ENCODE results near the gene POLR2C. TPM values are rescaled to one million over a fixed set of nuclear protein-coding genes. Genes with fewer than 3 reads are reported as not detected.
"Not testable (repeated sequence)": the region's sequence is repeated elsewhere in the genome, so short reads cannot be mapped to it uniquely, and the experiment has no call there.

Gene POLR2C
- 10 to 100 TPM; 81.8 to 85.5 TPM for total RNA-seq

DNA sequence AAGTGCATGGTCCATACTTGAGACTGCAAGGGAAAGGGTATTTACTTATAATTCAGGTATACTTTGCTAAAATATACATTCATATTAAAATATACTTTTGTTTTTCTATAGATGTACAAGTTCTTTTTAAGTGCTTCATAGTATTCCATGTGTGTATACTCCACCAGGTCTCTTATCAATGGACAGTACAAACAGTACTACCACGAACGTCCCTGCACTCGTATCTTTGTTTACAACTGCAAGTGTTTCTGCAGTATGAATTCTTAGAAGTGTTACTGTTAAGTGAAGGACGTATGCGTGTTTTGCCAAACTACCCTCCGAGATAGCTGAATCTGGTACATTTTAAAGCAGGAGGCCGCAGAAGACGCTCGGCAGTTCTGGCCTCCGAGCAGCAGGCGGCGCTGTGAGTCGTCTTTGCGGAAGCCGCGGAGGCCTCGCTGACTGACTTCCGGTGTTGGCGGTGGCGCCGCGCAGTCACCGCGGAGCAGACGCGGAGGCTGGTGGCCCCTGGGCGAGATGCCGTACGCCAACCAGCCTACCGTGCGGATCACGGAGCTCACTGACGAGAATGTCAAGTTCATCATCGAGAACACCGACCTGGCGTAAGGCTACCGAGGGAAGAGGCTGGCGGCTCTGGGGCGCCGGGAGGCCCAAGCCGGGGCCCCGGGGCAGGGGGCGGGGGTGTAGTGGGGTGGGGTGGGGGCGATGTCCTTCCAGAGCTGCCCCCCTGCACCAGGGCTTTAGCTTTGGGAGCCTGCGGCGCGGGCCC is at the start of gene POLR2C:
Gene POLR2C (plus strand): TSS at position 471 of the 769 bp plus-strand sequence. CDS start 46 bp downstream, at position 517.
- ChIA-PET CTCF (interaction anchor here (0.6 to 4.8 kb wide), 14 partner anchors 9 to 230 kb away, joined by 3 to 28 read pairs (median 4); partner anchors contain the start of genes CIAPIN1 and COQ9), POLR2A (interaction anchor here (0.7 to 3.0 kb wide), 4 partner anchors 11 to 531 kb away, joined by 3 to 13 read pairs (median 4); partner anchors contain the start of genes CIAPIN1 and COQ9)

DNA sequence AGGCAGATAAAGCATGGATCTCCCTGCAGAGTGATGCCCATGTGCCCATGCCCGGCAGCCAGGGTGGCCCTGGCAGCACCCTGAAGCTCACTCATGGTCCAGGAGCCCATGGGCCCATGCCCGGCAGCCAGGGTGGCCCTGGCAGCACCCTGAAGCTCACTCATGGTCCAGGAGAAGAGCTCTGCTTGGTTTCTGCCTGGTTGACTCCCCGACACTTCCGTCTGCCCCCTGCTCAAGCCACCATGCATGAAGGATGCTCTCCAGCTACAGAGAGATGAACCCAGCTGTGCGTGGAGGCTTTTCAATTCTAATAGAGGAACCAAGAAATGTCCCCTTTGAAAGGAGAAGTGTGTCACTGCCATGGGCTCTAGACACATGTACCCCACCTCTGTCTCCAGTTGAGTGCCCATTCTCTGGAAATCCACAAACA is 49.2 kb upstream of the POLR2C start:
- POLR2A ChIA-PET = interaction anchor here (0.6 to 1.4 kb wide), 2 partner anchors 105 to 133 kb away, joined by 6 read pairs; no protein-coding TSS in a partner anchor
- CTCF ChIA-PET = interaction anchor here (1.1 to 3.8 kb wide), 2 partner anchors 112 to 121 kb away, joined by 3 to 19 read pairs; no protein-coding TSS in a partner anchor

DNA sequence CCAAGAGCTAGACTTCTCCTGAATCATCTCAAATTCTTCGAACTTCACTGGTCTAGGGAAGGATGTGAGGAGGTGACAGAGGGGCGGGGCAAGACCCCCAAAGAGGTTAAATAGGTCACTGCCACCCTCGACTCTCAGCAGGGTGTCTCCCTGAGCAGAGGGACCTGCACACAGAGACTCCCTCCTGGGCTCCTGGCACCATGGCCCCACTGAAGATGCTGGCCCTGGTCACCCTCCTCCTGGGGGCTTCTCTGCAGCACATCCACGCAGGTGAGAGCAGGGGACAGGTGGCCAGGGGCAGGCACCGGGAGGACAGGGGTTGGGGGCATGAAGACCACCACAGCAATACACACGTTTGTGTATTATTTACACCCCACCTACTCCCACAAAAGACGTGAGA is 48.7 kb upstream of the POLR2C start:
- ChIA-PET POLR2A (interaction anchor here (0.6 to 1.4 kb wide), 2 partner anchors 105 to 133 kb away, joined by 6 read pairs; no protein-coding TSS in a partner anchor), CTCF (interaction anchor here (1.1 to 3.8 kb wide), 2 partner anchors 112 to 121 kb away, joined by 3 to 19 read pairs; no protein-coding TSS in a partner anchor)

DNA sequence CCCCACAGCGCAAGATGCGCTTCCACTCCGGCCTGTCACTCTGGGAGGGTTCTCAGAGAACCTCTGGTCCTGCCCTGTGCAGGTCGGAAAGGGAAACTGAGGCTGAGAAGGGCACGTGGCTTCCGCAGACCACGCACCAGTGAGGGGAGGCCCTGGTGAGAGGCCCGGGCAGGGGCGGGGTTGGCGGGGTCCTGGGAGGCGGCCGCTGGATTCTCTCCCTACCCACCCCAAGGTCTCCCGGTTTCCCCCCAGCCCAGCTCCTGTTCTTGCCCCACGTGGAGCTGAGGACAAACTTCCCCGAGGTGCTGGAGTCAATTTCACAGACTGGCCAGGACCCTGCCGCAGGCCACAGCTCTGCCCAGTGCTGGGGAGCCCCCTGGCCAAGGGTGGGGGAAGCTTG is 46.4 kb upstream of the POLR2C start:
- ChIA-PET CTCF (interaction anchor here (0.8 to 6.1 kb wide), 14 partner anchors 8 to 171 kb away, joined by 3 to 119 read pairs (median 6); partner anchors contain the start of genes ARL2BP, DOK4 and POLR2C), POLR2A (interaction anchor here (0.7 kb wide), 1 partner anchor 114 kb away, joined by 5 read pairs; no protein-coding TSS in a partner anchor)

DNA sequence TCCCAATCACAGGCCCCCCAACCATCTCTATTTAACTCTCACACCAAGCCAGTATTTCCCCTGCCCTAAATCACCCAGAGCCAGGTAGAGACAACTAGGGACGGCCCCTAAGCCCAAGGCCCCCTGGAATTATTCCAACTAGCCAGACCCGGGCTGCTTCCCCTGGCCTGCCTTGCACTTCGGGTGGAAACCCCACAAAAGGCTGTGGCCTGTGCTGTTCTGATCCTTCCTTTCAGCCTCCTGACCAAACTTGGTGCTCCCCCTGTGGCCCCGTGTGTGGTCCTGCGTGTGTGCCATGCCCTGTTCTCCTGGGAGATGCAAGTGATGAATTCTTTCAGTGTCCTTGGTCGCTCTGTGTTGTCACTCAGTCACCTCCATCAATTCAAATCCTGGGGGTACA is 43.0 kb upstream of the POLR2C start:
- CTCF ChIA-PET = interaction anchor here (0.7 to 6.1 kb wide), 9 partner anchors 42 to 157 kb away, joined by 3 to 119 read pairs (median 4); no protein-coding TSS in a partner anchor
- POLR2A ChIA-PET = no interaction called here

DNA sequence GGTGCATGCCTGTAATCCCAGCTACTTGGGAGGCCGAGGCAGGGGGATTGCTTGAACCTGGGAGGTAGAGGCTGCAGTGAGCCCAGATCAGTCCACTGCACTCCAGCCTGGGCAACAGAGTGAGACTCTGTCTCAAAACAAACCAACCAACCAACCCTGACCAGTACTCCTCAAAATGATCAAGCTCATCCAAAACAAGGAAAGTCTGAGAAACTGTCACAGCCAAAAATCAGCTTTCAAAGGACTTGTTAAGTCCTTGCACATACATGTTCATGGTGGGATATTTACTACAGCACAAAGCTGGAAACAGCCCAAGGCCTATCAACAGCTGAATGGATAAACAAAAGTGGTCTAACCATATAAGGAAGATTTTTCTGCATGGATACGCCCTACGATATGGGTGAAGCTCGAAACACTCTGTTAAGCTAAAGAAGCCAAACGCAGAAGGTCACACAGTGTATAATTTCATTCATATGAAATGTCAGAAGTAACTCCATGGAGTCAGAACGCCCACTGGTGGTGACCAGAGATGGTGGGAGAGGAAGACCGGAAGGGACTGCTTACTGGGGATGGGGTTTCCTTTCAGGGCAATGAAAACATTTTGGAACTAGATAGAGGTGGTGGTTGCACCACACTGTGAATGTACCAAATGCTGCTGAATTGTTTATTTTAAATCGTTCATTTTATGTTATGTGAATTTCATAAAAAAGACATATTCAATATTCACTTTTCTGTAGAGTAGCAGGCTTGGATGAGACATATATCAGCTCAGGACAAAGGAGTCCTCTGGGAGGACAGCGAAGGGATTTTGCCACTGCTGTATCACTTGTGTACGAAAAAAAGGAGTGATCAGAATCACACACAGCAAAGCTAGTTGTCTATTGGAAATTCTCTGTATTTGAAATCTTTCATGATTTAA is 40.2 kb upstream of the POLR2C start:
- ChIA-PET POLR2A (interaction anchor here (0.6 kb wide), 1 partner anchor 30 kb away, joined by 4 read pairs; no protein-coding TSS in a partner anchor), CTCF (interaction anchor here (0.7 to 6.1 kb wide), 3 partner anchors 104 to 122 kb away, joined by 3 to 119 read pairs (median 3); no protein-coding TSS in a partner anchor)

DNA sequence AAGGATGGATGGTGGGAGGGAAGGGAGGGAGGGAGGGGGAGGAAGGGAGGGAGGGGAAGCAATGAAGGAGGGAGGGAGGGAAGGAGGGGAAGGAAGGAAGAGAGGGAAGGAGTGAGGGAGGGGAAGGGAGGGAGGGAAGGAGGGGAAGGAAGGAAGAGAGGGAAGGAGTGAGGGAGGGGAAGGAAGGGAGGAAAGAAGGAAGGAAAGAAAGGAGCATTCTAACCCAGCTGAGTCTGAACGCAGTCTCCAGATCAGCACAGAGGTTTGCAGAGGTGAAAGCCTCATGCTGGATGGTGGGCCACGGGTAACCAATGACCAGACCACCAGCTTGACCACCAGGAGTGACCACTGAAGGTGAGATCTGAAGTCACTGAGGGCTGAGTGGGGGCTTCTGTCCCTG is 39.3 kb upstream of the POLR2C start:
- CTCF ChIA-PET = no interaction called here
- POLR2A ChIA-PET = no interaction called here

DNA sequence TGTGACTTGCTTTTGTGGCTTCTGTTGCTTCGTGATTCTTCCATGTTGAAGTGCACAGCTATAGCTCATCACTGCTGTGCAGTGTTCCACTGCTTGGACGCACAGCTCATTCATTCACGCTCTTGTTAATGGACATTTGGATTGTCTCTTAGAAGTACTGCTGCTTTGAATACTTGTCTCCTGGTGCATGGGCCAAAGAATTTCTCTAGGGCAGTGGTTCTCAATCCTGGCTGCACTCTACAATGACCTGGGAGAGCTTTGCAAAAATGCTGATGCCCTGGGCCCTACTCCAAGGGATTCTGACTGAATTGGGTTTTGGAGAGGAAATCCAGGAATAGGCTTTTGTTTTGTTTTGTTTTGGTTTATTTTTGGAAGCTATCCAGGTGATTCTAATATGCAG is 37.9 kb upstream of the POLR2C start:
- ChIA-PET POLR2A (no interaction called here), CTCF (interaction anchor here (1.2 to 1.3 kb wide), 2 partner anchors 8 to 25 kb away, joined by 3 read pairs; no protein-coding TSS in a partner anchor)

DNA sequence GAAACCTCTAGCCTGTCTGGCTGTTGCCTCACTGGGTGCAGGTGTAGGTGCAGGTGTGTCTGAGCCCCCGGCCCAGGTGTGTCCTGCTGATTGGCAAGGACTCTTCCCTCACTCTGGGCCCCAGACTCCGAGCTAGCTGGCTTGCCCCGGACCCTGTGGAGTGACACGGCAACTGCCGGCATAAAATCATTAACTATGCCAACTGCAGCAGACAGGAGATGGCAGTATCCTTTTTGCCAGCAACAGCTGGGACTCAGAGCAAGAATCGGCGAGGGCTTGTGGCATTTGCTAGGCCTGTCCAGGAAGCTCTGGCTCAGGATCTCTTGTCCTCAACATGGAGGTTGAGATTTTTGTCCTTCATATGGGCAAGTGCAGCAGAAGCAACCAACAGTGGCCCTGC is 36.1 kb upstream of the POLR2C start:
- CTCF ChIA-PET = interaction anchor here (1.7 kb wide), 1 partner anchor 10 kb away, joined by 6 read pairs; no protein-coding TSS in a partner anchor

DNA sequence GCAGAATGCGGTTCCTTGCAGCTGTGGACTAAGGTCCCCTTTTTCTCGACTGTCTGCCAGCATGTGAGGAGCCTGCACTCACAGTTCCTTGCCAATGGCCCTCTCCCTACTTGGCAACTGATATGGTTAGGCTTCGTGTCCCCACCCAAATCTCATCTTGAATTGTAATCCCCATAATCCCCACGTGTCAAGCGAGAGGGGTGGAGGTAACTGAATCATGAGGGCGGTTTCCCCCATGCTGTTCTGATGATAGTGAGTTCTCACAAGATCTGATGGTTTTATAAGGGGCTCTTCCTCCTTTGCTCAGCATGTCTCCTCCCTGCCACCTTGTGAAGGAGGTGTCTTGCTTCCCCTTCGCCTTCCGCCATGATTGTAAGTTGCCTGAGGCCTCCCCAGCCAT is 35.2 kb upstream of the POLR2C start:
- POLR2A ChIA-PET = no interaction called here

More for the DNA sequence above, 36.1 kb upstream of the POLR2C start:
- POLR2A ChIA-PET = interaction anchor here (0.7 kb wide), 1 partner anchor 9 kb away, joined by 3 read pairs; no protein-coding TSS in a partner anchor

DNA sequence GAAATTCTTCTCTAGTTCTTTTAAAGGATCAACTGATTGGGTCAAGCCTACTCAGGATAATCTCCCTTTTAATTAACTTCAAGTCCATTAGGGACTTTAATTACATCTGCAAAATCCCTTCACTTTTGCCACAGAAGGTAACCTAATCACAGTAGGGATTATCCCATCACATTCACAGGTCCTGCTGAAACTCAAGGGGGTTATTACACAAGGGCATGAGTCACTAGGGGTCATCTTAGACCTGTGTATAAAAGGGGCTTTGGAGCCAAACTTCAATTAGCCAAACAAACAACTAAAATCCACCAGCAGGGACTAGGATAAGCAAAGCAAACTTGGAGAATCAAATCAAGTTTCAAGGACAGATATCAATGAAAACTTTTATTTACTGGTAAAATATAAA is 34.7 kb upstream of the POLR2C start:
- ChIA-PET POLR2A (no interaction called here), CTCF (no interaction called here)

More for the DNA sequence above, 35.2 kb upstream of the POLR2C start:
- CTCF ChIA-PET = no interaction called here

DNA sequence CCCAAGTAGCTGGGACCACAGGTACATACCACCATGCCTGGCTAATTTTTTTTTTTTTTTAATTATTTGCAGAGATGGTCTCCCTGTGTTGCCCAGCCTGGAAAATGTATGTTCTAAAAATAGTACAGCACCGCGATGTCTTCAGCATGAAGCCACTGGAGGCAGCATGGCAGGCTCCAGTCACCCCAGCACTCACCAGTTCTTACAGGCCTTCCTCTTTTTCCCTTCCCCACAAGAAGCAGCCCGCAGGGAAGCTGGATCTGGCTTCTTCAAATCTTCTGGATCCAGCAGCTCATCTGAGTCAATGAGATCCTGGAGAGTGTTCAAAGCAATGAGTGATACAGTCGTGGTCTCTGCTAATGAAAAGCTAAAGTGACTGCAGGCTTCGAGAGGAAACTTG is 31.5 kb upstream of the POLR2C start:
- POLR2A ChIA-PET = no interaction called here

DNA sequence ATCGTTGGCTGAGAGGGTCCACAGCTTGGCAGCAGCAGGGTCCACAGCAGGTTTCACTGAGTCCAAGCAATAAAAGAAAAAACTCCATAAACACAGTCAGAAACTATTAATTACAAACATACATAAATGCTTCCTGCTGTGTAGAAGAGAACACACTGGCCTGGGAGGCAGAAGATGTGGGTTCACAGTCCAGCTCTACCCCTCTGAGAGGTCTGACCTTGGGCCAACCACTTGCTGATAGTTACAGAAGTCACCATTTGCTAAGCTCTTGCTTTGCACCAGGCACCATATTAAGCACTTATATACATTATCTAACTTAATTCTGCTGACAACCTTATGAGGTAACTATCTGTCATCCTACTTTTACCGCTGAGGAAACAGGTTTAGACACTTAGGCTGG is 30.0 kb upstream of the POLR2C start:
- POLR2A ChIA-PET = no interaction called here

More for the DNA sequence above, 31.5 kb upstream of the POLR2C start:
- CTCF ChIA-PET = interaction anchor here (1.1 kb wide), 1 partner anchor 14 kb away, joined by 4 read pairs; no protein-coding TSS in a partner anchor

DNA sequence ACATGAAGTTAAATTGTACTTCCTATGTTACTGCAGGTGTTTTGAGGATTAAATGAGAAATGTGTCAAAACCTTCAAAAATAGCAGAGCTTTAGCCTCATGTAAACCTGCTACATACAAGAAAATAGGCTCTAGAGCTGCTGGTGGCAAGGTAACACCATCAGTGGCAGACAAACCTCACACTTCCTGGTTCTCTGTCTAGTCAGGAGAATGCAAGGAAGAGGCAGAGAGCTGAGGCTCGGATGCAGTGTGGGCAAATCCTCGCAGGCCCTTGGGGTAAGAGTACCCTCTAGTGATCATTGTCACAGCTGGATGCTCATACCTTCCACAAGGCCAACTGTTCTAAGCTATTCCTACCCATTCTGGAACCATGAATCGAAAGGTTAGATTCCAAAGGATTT is 29.5 kb upstream of the POLR2C start:
- CTCF ChIA-PET = interaction anchor here (1.1 kb wide), 1 partner anchor 30 kb away, joined by 3 read pairs; the partner anchor contains the start of gene POLR2C
- POLR2A ChIA-PET = no interaction called here

More for the DNA sequence above, 30.0 kb upstream of the POLR2C start:
- CTCF ChIA-PET = interaction anchor here (1.1 kb wide), 1 partner anchor 111 kb away, joined by 3 read pairs; no protein-coding TSS in a partner anchor

DNA sequence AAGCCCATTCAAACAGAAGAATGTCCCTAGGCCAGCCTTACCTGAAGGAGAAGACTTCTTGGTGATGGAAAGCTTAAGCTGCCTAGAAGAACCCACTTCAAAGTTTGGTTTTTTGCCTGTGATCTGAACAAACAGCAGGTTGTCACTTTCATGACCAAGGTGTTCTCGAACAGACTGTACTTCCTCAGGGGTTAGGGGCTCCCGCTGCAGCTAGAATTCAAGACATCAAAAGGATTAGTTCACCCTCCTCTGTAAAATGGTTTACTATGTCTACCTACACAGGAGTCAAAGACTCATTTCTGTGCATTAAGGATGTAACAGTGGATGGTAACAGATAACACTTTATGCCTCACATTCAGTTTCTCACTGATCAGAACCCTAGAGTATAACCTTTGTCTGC is 28.5 kb upstream of the POLR2C start:
- ChIA-PET CTCF (interaction anchor here (1.1 kb wide), 1 partner anchor 29 kb away, joined by 3 read pairs; the partner anchor contains the start of gene POLR2C), POLR2A (no interaction called here)

DNA sequence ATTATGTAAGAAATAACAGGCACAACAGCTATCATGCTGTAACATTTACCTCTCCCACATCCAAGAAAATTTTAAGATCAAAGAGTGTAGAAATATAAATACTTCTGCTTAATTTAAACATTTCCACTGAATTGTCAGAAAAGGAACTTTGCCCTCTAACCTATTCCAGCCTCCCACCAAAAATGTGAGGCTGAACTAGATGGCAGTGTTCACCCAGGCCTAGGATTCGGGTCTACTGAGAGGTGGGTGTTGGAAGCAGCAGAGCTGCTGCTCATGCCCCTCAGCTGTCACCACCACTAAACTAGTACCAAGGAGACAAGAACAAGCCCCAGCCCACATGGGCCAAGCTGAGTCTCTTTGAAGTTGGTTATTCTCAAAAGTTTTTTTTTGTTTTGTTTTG is 26.6 kb upstream of the POLR2C start:
- POLR2A ChIA-PET = interaction anchor here (0.7 kb wide), 1 partner anchor 9 kb away, joined by 3 read pairs; no protein-coding TSS in a partner anchor
- CTCF ChIA-PET = no interaction called here

DNA sequence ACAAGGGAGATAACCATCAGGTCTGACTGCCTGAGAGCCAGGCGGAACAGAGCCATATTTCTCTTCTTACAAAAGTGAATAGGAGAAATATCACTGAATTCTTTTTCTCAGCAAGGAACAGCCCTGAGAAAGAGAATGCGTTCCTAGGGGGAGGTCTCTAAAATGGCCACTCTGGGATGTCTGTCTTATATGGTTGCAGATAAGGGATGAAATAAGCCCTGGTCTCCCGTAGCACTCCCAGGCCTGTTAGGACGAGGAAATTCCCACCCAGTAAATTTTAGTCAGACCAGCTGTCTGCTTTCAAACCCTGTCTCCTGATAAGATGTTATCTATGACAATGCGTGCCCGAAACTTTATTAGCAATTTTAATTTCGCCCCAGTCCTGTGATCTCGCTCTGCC is 22.5 kb upstream of the POLR2C start:
- POLR2A ChIA-PET, CTCF ChIA-PET: not testable (repeated sequence)

DNA sequence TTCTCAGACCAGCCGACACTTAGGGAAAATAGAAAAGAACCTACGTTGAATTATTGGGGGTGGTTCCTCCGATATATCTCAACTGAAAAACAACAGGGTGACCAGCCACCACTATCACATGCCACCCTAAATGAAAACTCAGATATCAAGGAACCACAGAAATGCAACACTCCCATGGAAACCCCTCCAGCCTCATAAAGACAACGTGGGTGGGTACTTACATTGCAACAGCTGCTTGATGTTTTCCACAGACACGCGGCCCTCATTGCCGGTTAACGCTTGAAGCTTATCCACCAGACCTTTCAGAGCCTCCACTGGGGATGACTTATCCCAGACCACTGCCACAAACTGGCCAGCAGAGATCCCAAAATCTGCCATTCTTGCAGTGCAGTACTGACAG is 21.9 kb upstream of the POLR2C start:
- POLR2A ChIA-PET = not testable (repeated sequence)

DNA sequence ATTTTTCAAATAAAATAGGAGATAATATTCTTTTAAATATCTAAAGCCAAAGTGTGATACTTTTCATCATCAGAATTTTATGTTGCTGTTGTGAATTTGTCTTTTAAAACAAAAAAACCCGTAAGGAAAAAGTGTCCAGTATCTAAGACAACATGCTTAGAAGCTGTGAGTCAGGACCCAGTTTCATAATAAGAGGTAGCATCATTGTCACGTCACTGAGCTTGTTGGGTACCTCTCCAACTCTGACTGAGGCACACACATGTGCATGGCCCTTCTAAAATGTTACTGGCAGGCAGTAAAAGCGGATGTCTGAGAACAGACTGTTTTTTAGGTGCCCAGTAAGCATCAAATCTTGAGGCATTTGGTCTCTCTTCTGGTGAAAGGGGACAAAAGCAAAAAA is 17.8 kb upstream of the POLR2C start:
- ChIA-PET CTCF (interaction anchor here (1.7 kb wide), 1 partner anchor 28 kb away, joined by 4 read pairs; no protein-coding TSS in a partner anchor), POLR2A (no interaction called here)

More for the DNA sequence above, 21.9 kb upstream of the POLR2C start:
- CTCF ChIA-PET = not testable (repeated sequence)

Measured in activated CD8-positive, alpha-beta memory T cell treated with anti-CD3 and anti-CD28 coated beads for 36 hours (primary cell).